Activated T-cell treated with anti-CD3 and anti-CD28 coated beads, Interleukin-2, amount 50 U/mL, for 1 hour (primary cell): ENCODE data around the gene PRCP.
"Not testable (repeated sequence)": the region's sequence is repeated elsewhere in the genome, so short reads cannot be mapped to it uniquely, and the experiment has no call there.

Source experiments
- DNase-seq: peaks from one replicate; pipeline ENCODE4 v3.0.0-alpha.2; 2020

PRCP gene

DNA sequence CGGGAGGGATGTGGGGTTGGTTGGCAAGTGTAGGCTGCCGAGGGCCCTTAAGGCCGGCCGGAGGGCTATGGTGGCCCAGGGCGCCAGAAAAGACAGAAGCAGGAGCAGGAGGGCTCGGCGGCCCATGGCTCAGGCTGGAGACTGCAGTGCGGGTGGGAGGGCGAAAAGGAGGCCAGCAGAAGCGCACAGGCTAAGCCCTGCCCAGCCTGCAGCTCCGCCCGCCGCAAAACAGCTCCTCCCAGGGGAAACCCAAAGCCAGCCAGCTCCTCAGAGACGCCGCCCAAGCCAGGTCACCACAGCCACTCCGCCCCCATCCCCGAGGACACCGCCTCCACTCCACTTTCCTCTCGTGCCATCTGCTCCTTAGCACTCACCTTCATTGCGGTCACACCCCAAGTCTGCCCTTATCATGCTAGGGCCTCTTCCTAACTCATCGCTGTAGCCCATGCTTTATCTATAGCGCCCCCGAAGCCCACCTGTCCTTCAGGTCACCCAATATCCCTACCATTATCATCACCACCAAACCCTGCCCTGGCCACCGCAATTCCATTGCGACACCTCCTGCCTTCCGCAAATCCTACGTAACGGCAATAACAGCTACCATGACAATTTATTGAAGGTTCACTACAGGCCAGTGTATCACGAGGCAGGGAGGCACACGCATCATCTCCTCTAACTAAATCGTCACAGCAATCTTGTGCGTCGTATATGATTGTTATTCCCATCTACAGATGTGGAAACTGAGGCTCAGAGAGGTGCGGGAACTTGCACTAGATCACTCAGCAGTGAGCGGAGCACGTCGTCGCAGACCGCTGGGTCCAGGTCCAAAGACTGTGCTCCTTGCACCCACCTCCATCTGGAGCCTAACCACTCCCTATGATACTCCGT, at the start of gene PRCP:
TSS of gene PRCP (minus strand) at position 154 of the 888 bp plus-strand sequence. CDS start at position 126, 28 bp downstream.
- peak; percentile 92 for DNase-seq

DNA sequence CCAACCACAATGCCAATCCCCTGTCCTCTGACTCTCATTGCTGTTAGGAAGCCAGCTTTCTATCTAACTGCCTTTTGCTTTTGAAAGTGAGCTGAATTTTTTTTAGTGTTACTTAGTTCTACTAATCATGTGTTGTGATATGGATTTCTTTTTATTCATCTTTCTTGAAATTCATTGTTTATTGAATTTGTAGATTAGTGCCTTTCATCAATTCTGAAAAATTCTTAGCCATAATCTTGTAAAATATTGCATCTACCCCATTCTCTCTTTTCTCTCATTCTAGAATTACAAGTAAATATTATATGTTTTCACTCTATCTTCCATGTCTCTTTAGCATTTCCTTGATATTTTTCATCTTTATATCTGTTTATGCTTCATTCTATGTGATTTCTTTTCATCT, 49.1 kb upstream of the PRCP start:
- no peak for DNase-seq

DNA sequence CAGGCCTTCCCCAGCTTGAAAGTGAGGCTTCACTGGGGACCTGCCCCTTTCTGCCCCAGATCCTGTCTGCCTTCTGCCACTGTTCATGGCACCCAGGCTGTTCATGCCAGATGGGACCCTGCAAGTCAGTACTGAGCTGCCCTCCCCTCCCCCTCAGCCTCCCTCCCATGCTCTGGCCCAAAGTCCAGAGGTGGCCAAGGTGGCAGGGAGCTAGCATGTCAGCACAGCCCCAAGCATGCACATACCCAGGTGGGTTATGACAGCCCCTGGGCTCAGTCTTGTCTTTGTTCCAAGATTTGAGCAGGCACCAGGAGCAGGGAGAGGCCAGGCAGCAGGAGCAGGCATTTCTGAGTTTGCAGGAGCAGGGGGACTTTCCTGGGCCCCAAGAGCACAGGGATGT, 45.5 kb upstream of the PRCP start:
- DNase-seq: no peak

DNA sequence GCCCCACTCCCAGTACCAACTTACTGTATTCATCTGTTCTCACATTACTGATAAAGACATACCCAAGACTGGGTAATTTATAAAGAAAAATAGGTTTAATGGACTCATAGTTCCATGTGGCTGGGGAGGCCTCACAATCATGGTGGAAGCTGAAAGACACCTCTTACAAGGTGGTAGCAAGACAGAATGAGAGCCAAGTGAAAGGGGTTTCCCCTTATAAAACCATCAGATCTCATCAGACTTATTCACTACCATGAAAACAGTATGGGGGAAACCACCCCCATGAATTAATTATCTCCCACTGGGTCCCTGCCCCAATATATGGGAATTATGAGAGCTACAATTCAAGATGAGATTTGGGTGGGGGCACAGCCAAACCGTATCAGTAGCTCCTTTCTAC, 44.8 kb upstream of the PRCP start:
- not testable (repeated sequence) for DNase-seq

DNA sequence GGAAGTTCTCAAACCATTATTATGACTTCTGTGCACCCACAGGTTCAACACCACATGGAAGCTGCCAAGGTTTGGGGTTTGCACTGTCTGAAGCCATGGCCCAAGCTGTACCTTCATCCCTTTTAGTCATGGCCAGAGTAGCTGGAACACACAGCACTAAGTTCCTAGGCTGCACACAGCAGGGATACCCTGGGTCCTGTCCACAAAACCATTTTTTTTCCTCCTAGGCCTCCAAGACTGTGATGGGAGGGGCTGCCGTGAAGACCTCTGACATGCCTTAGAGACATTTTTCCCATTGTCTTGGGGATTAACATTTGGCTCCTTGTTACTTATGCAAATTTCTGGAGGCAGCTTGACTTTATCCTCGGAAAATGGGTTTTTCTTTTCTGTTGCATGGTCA, 44.0 kb upstream of the PRCP start:
- no peak for DNase-seq

DNA sequence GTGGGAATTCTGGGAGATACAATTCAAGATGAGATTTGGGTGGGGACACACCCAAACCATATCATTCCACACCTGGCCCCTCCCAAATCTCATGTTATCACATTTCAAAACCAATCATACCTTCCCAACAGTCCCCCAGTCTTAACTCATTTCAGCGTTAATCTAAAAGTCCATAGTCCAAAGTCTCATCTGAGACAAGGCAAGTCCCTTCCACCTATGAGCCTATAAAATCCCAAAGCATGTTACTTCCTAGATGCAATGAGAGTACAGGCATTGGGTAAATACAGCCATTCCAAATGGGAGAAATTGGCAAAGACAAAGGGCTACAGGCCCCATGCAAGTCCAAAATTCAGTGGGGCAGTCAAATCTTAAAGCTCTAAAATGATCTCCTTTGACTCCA, 43.2 kb upstream of the PRCP start:
- not testable (repeated sequence) for DNase-seq

DNA sequence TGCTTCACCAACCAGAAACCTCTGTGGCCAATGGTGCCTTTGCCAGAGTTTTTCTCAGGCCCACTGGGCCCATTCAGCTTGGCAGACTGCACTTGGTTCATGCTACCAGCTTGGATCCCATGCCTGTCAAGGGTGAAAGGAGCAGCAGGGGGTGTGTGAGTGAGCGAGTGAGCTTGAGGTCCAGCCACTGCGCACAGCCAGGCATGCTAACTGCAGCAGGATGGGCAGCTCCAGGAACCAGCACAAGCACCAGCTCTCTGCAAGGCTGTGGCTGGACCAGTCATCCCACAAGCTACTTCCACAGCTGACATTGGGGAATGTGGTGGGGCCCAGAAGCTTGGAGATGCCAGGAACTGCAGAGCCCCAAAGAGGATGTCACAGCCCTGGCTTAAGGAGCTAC, 42.1 kb upstream of the PRCP start:
- DNase-seq: no peak

DNA sequence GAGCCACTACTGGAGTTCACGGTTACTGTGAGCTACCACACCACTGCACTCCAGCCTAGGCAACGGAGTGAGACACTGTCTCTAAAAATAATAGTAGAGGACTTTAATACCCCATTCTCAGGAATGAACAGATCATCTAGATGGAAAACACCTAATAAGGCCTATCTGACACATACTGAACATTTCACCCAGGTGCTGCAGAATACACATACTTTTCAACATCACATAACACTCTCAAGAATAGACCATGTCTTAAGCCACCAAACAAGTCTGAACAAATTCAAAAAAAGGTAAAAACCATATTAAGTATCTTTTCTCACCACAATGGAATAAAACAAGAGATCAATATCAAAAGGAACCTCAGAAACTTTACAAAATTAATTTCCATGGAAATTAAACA, 39.2 kb upstream of the PRCP start:
- DNase-seq: no peak

DNA sequence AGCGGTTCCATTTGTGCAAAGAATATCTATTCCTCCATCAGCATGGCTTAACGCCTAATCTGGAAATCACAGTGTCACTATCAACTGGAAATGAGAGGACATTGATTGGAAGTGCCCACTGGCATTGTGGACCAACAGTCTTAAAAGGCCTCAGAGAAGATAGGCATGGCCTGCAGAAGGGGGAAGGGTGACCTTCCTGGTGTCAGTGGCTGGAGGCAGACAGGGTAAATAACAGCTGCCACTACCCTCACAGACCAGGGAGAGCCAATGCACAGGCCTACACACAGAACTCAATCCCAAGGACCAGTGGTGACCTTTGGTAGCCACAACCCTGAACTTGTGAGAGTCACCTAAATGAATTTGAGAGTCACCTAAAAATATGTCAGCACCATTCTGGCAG, 37.3 kb upstream of the PRCP start:
- DNase-seq: no peak

DNA sequence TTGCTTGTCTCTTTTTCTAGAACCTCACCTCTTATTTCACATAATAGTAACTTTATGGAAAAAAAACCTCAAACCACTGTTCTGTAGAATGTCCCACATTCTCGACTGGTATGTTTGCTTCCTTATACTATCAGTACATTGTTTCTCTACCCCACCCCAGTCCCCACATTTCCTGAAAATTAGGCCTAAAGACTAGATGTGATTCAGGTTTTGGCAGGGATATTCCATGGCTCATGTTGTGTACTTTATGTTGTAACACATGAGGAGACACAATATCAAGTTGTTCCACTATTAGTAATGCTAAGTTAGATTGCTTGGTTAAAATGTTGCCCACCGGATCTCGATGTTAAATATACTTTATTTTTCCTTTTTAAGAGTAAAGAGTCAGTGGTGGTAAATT, 36.0 kb upstream of the PRCP start:
- DNase-seq: no peak

DNA sequence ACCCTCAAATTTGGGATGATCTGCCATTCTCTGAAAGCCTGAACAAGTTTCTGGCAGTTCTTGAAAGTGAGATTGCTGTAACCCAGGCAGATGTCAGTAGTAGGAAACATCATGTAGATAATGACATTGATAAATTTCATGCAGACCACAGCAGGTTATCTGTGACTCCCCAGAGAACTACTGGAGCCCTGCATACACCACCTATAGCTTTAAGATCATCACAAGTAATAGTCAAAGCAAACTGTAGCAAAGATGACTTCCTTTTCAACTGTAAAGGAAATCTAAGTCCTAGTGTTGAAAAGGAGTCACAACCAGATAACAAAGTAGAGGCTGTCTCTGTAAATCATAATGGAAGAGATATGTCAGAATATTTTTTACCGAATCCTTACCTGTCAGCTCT, 32.3 kb upstream of the PRCP start:
- no peak for DNase-seq

DNA sequence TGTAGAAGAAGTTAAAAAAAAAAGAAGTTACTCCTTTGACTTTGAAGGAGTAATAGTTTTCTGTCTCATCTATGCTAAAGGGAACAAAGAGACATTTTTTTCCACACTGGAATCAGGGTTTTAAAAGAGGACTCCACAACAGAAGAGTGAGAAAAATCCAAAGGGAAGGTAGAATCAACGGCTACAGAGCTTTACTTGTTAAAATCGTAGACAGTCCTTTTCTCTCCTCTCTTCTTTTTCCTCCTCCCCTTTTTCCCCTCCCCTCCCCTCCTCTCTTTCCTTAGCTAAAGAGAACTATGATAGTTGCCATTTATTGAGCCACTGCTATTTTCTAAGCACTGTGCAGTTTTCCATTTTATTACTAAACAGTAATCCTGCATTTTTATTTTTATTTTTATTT, 30.5 kb upstream of the PRCP start:
- DNase-seq: no peak

DNA sequence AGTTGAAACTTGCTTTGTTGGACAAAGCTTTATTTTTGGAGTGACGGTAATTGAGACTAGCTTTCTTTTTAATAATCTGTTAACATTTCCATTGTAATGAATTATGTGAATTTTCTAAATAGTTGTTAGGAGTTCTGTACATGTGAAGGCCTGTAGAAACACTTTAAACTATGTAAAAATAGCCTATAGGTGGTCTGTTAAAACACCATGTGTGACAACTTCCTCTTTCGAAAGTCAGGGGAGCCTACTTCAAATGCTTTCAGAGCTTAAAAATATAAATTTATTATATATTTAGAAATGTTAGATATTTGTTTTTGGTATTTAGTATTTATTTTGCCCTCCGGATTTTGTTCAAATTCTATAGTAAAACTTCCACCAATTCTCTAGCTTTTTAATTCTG, 30.0 kb upstream of the PRCP start:
- no peak for DNase-seq

DNA sequence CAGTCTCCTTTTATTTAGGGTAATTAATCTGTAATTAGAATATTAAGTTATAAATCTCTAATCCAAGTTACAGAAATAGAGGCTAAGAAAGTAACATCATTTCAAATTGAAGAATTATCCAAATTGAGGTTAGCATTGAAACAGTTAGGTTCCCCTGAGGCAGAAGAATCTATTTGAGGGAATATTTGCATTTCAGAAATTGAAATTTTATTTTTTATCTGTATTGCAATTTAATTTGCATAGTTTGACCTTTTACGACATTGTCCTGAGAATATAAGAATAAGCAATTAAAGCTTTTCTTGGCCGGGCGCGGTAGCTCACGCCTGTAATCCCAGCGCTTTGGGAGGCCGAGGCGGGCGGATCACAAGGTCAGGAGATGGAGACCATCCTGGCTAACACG, 28.9 kb upstream of the PRCP start:
- no peak for DNase-seq

DNA sequence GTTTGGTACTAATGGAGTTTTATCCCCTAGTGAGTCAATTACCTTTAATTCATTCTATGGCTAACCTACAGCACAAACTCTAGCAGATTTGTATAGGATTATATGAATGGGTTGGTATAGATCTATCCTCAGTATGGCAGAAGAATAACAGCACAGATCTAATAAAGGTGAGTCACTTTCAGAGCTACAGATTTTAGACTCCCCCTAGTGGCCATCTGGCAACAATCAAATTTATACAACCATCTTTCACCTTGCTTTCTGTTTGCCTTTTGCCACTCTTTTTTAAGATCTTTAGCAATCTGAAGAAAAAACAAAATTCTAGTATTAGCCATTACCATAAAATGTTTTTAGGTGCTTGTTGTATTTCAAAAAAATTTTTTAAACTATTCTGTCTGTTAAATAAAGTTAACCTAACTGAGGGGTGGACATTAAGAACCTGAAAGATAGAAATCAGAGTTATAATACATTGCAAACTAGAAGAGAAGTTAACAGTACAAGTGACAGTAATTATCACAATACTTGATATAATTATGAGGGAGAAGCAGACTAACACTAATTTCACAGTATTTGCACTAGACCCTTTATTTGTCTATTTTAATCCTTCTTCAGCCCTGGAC, 27.1 kb upstream of the PRCP start:
- no peak for DNase-seq

DNA sequence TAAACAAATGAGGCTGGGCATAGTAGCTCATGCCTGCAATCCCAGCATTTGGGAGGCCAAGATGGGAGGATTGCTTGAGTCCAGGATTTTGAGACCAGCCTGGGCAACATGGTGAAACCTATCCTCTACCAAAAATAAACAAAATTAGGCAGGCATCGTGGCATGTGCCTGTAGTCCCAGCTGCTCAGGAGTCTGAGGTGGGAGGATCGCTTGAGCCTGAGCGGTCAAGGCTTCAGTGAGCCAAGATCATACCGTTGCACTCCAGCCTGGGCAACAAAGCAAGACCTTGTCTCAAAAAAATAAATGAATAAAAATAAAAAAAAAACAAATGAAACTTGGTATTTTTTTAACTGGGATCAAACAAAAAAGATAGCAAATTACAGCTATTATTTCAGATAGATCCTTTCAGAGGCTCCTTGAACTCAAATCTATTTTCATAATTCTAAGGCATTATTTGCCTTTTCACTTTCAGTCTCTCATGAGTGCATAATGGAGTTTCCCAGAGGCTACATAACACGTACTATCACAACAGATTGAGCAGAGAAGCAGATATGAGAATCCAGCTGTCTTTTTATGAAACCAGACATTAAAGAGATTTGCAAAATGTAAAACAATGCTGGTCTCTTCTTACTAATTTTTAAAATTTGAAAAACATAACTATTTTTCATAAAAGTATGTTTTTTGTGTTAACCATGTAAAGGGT, 24.4 kb upstream of the PRCP start:
- DNase-seq: no peak

DNA sequence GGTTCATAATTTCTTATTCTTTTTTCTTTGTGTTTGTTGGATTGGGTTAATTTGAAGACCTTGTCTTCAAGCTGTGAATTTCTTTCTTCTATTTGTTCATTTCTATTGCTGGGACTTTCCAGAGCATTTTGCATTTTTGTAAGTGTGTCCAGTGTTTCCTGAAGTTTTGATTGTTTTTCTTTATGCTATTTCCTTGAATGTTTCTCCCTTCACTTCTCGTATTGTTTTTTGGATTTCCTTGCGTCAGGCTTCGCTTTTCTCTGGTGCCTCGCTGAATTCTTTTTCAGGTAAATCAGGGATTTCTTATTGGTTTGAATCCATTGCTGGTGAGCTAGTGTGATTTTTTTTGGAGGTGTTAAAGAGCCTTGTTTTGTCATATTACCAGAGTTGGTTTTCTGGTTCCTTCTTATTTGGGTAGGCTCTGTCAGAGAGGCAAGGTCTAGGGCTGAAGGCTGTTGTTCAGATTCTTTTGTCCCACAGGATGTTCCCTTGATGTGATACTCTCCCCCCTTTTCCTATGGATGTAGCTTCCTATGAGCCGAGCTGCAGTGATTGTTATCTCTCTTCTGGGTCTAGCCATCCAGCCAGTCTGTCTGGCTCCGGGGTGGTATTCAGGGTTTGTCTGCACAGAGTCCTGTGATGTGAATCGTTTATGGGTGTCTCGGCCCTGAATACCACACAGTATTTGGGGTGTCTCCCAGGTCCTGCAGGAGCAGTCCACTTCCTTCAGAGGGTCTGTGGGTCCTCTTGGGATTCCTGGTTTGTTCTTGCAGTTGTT, 22.4 kb upstream of the PRCP start:
- DNase-seq: not testable (repeated sequence)

DNA sequence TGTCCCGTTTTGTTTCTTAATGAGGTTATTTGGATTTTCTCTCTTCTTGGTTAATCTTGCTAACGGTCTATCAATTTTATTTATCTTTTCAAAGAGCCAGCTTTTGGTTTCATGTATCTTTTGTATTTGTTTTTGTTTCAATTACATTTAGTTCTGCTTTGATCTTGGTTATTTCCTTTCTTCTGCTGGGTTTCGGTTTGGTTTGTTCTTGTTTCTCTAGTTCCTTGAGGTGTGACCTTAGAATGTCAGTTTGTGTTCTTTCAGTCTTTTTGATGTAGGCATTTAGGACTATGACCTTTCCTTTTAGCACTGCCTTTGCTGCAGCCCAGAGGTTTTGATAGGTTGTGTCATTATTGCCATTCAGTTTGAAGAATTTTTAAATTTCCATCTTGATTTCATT, 20.0 kb upstream of the PRCP start:
- not testable (repeated sequence) for DNase-seq

DNA sequence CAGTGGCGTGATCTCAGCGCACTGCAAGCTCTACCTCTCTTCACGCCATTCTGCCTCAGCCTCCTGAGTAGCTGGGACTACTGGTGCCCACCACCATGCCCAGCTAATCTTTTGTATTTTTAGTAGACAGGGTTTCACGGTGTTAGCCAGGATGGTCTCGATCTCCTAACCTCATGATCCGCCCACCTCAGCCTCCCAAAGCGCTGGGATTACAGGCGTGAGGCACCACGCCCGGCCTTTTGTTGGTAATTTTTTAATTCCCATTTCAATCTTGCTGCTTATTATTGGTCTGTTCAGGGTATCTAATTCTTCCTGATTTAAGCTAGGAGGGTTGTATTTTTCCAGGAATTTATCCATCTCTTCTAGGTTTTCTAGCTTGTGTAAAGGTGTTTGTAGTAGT, 19.6 kb upstream of the PRCP start:
- not testable (repeated sequence) for DNase-seq

DNA sequence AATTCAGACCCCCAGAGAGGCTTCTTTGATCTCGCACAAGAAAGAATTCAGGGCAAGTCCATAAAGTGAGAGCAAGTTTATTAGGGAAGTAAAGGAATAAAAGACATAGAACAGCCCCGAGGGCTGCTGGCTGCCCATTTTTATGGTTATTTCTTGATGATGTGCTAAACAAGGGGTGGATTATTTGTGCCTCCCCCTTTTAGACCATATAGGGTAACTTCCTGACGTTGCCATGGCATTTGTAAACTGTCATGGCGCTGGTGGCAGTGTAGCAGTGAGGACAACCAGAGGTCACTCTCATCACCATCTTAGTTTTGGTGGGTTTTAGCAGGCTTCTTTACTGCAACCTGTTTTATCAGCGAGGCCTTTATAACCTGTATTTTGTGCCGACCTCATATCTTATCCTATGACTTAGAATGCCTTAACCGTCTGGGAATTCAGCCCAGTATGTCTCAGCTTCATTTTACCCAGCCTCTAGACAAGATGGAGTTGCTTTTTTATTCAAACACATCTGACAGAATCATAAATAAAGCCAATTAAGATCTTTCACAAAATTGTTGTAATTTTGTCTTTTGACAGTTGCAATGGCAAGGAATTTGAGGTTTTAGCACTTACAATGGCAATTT, 8.9 kb upstream of the PRCP start:
- no peak for DNase-seq

DNA sequence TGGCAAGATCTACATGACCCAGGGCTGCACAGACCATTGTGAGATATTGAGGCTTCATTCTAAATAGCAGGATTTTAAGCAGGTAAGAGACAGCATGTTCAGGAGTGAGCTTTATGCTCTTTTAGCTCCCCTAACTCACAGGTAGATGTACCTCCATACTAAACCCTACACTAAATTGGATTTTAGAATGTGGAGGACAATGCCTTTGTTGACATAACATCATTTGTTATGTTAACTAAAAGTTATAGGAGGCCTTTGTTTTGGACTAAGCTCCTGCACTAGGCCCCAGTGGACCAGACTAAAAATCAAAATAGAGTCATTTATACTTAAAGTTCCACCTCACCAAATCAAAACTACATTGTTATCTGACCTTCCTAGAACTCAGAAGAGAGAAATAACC, 8.1 kb upstream of the PRCP start:
- DNase-seq: no peak

DNA sequence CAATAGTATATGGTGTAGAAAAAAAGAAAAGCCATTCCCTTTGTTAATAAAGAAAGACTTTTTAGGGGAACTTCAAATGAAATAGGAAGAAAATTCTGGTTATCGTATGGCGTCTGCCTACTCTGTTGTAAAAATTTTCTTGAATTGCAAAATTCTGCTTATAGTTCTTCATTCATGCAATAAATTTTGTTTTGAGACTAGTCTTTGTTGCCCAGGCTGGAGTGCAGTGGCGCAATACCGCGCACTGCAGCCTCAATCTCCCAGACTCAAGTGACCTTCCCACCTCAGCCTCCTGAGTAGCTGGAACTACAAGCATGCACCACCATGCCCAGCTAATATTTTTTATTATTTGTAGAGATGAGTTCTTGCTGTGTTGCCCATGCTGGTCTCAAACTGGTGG, 7.1 kb upstream of the PRCP start:
- no peak for DNase-seq

DNA sequence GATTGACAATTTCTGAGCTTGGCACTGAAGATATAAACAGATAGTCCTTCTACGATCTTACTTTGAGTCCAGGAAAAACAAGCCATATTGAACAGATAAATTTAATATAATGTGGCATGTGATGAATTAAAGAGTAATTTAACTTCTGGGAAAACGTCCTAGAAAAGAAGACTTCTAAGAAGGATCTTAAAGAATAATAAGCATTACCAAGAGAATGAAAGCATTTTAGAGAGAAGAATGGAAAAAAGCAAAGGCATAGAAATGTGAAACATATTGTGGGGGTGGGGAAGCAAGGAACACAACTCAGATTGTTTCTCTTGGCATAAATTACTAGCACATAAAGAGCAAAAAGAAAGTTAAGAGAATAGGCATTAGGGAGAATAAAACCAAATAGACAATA, 6.7 kb upstream of the PRCP start:
- no peak for DNase-seq
